Measurements from ENCODE around the gene KRTAP4-9. TPM values are rescaled to one million over a fixed set of nuclear protein-coding genes. Genes with fewer than 3 reads are reported as not detected.
A peak's percentile ranks its signal among the peaks of the same experiment; 100 is the strongest.
"Not testable (repeated sequence)": the region's sequence is repeated elsewhere in the genome, so short reads cannot be mapped to it uniquely, and the experiment has no call there.

The KRTAP4-9 gene
- total RNA-seq, 1 donor from 2014 or later: not detected

GRCh38 chr17:41096055-41096454 is 9.1 kb upstream of the KRTAP4-9 start:
- no peak for DNase-seq (ENCODE audit: low read depth)

- DNase-seq (ENCODE audit: low read depth): no peak
Measured at GRCh38 chr17:41098042-41098441, 7.1 kb upstream of the KRTAP4-9 start, which contains the start of gene KRTAP4-8. KRTAP4-8 (minus strand) TSS chr17:41098142; CDS start chr17:41098084, 58 bp downstream.

DNA sequence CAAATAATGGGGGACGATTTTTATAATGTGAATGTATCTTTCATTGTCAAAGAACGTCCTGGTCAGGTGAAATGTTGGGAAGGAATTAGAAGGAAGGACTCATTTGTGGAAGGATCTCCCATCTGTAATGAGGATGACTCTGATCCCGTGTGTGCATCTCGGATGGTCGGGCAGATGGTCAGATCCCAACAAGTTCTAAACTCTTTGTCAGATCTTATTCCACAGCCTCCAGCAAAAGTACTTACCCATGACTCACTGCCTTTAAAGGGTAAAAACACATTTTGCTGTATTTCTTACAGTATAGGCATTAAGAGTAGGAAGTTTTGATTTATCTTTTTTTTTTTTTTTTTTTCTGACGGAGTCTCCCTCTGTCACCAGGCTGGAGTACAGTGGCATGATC is 6.7 kb upstream of the KRTAP4-9 start:
- no peak for DNase-seq (ENCODE audit: low read depth)

- DNase-seq (ENCODE audit: low read depth): not testable (repeated sequence)
Measured at GRCh38 chr17:41099682-41100480, 5.3 kb upstream of the KRTAP4-9 start.

DNA sequence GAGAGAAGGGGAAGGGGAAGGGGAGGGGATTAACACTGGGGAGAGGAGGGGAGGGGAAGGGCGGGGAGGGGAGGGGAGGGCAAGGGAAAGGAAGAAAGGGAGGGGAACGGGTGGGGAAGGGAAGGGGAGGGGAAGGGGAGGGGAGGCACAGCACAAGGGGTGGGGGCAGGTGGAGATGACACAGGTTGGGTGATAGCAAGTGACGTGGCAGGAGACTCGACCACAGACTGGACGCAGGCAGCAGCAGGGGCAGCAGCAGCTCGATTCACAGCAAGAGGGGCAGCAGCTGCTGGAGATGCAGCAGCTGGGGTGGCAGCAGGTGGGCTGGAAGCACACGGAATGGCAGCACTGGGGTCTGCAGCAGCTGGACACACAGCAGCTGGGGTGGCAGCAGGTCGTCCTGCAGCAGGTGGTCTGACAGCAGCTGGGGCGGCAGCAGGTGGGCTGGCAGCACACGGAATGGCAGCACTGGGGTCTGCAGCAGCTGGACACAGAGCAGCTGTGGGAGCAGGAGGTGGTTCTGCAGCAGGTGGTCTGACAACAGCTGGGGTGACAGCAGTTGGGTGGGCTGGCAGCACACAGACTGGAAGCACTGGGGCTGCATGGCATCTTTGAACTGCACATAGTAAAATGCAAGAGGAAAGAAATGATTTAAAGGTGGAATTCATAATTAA is 3.5 kb upstream of the KRTAP4-9 start, which contains the start of gene KRTAP4-16:
Gene KRTAP4-16 (minus strand): TSS at position 624 of the 674 bp plus-strand sequence. CDS start 0 bp downstream, at position 624.
- peak; percentile 14 for DNase-seq (ENCODE audit: low read depth)

DNA sequence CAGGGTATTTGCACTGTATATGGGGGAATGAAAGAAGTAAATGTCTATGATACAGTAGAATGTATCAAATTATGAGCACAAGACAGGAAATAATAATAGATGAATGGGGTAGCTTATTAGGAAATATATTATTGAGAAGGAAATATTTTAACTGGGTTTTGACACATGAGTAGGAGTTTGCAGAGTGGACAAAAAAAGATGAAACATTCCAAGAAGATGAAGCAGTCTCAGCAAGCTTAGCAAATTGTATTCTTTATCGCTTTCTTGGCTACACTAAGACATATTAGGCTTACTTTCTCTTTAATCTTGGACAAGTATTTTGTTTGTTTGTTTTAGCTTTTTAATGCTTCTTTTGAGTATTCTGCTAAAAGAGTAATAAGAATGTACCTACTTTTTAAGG is 1.3 kb upstream of the KRTAP4-9 start:
- no peak for DNase-seq (ENCODE audit: low read depth)

- not testable (repeated sequence) for DNase-seq (ENCODE audit: low read depth)
Measured at GRCh38 chr17:41104386-41105038, 677 bp upstream of the KRTAP4-9 start.

GRCh38 chr17:41107941-41108450 is 2.8 kb downstream of the KRTAP4-9 start:
- no peak for DNase-seq (ENCODE audit: low read depth)

DNA sequence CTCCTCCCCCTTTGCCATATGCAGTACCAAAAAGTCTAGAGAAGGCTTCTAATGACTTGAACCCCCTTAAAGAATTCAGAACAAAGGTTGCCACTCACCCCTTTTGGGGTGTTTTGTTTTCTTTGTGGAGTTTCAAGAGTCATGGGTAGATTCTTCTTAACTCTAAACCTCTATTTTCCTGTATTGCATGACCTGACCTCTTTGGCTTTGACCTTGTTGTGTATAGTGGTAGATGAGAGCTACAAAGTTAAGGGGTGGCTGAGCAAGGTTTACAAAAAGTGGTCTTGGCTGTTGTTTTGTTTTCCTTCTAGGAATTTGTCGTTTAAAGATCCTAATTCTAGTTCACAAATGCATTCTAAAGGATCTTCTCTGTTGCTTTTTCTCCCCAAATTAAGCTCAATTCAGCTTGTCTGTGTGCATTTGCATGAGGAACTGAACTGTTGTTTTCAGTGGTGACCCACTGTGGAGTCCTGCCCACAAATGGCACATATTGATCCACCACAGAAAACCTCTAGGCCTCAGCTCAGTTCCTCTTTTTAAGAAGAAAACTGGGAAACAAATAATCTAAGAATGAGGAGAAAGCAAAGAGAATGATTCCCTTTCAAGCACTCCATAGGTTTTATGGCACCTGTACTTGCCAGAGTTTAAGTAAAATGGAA is 3.7 kb downstream of the KRTAP4-9 start:
- not testable (repeated sequence) for DNase-seq (ENCODE audit: low read depth)

GRCh38 chr17:41111151-41111885 is 6.1 kb downstream of the KRTAP4-9 start:
- DNase-seq (ENCODE audit: low read depth): no peak

DNA sequence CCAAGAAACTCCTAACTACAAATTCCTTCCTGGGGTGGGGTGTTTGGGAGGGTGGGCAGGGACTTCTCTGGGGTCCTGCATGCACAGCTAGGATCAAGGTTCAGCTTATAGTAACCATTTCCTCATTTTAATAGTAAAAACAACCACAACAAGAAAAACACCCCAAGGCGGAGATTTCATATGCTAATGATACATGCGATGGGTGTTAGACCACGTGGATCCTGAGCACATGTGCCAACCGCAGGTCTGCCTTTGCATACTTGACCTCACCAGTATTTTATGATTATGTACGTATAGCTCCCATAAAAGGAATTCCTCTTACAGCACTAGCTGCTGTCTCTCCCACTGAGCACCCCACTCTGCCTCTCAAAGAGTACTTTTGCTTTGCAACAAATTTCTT is 11.1 kb downstream of the KRTAP4-9 start:
- no peak for DNase-seq (ENCODE audit: low read depth)

DNA sequence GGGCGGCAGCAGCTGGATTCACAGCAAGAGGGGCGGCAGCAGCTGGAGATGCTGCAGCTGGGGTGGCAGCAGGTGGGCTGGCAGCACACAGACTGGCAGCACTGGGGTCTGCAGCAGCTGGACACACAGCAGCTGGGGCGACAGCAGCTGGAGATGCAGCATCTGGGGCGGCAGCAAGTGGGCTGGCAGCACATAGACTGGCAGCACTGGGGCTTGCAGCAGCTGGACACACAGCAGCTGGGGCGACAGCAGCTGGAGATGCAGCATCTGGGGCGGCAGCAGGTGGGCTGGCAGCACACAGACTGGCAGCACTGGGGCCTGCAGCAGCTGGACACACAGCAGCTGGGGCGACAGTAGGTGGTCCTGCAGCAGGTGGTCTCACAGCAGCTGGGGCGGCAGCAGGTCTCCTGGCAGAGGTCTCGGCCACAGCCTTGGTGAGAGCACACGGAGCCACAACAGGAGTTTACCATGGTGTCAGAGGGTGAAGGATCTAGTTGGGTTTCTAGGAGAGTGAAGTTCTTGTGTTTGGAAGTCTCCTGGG is 12.7 kb downstream of the KRTAP4-9 start, which contains the start of gene KRTAP4-11:
Gene KRTAP4-11 (minus strand): TSS at position 528 of the 541 bp plus-strand sequence. CDS start 58 bp downstream, at position 470.
- DNase-seq (ENCODE audit: low read depth): not testable (repeated sequence)

DNA sequence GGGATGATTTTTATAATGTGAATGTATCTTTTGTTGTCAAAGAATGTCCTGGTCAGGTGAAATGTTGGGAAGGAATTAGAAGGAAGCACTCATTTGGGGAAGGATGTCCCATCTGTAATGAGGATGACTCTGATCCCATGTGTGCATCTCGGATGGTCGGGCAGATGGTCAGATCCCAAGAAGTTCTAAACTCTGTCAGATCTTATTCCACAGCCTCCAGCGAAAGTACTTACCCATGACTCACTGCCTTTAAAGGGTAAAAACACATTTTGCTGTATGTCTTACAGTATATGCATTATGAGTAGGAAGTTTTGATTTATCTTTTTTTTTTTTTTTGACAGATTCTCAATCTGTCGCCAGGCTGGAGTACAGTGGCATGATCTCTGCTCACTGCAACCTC is 13.5 kb downstream of the KRTAP4-9 start:
- DNase-seq (ENCODE audit: low read depth): no peak

GRCh38 chr17:41119696-41120690 is 14.8 kb downstream of the KRTAP4-9 start:
- not testable (repeated sequence) for DNase-seq (ENCODE audit: low read depth)

DNA sequence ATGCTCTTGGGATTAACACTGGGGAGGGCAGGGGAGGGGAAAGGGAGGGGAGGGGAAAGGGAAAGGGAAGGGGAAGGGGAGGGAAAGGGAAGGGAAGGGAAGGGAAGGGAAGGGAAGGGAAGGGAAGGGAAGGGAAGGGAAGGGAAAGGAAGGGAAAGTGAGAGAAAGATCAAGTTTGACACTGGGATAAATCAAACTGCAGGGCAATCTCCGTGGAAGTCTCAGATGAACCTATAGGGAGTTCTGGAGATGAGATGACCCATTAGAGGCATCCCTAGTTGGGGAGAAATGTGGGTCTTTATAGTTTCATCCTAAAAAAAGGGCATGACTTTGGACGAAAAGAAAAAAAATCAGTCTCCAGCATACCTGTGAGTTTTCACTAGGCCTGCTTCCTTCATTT is 16.6 kb downstream of the KRTAP4-9 start:
- no peak for DNase-seq (ENCODE audit: low read depth)

GRCh38 chr17:41123292-41123990 is 18.3 kb downstream of the KRTAP4-9 start:
- DNase-seq (ENCODE audit: low read depth): not testable (repeated sequence)

GRCh38 chr17:41123991-41124371 is 18.8 kb downstream of the KRTAP4-9 start, which contains the start of gene KRTAP4-12:
KRTAP4-12 (minus strand) TSS chr17:41124182; CDS start chr17:41124122, 60 bp downstream.
- DNase-seq (ENCODE audit: low read depth): not testable (repeated sequence)

- DNase-seq (ENCODE audit: low read depth): no peak
Measured at GRCh38 chr17:41125064-41125463, 19.9 kb downstream of the KRTAP4-9 start.

All from myocyte (in vitro differentiated cells).